Erythroblast (primary cell): ENCODE measurements around the gene ANKRD55.

ENCODE experiments used
- GATA1 ChIP-seq: IDR thresholded peaks from 2 replicates; pipeline ENCODE4 v1.6.1; 2011; ENCODE audit warnings: low read depth, mild to moderate bottlenecking, control low read depth, low read length, moderate library complexity
- POLR2A ChIP-seq: IDR thresholded peaks from 2 replicates; pipeline ENCODE4 v1.6.1; 2011; ENCODE audit warnings: mild to moderate bottlenecking, low read length

- TF ChIP-seq POLR2A (no peak), GATA1 (no peak)
These were observed 18.3 kb upstream of the ANKRD55 start for GRCh38 chr5:56251440-56251839.
